Nephron (organoid): ENCODE measurements around the gene VN1R4.
"Not testable (repeated sequence)": the region's sequence is repeated elsewhere in the genome, so short reads cannot be mapped to it uniquely, and the experiment has no call there.

Experiments
- H3K27ac Mint-ChIP-seq, 3 experiments: 2 replicates each; pipeline ENCODE4 v1.8.0; 2020; ENCODE audit warnings: mixed read lengths in 3 of 3, mild to moderate bottlenecking in 2 of 3, moderate library complexity in 1 of 3
- H3K27me3 Mint-ChIP-seq: 2 replicates; pipeline ENCODE4 v1.8.0; 2021; ENCODE audit warnings: low read depth, mild to moderate bottlenecking, moderate library complexity, mixed read lengths
- H3K36me3 Mint-ChIP-seq: 2 replicates; pipeline ENCODE4 v1.8.0; 2020; ENCODE audit warnings: low read depth, mixed read lengths
- H3K4me1 Mint-ChIP-seq: 2 replicates; pipeline ENCODE4 v1.8.0; 2020; ENCODE audit warnings: mixed read lengths
- H3K4me3 Mint-ChIP-seq, 3 experiments: 2 replicates each; pipeline ENCODE4 v1.8.0; 2020; ENCODE audit warnings: mild to moderate bottlenecking in 3 of 3, mixed read lengths in 3 of 3, moderate library complexity in 2 of 3
- H3K9me3 Mint-ChIP-seq: 2 replicates; pipeline ENCODE4 v1.8.0; 2020; ENCODE audit warnings: mixed read lengths
- CTCF ChIP-seq, 3 experiments: fragments of 200-600 bp; sonication (generic); IDR thresholded peaks; one replicate each; pipeline ENCODE4 v1.5.0; 2021; ENCODE audit warnings: antibody characterized with exemption in 3 of 3; ENCODE audit not compliant: unreplicated experiment in 3 of 3

The VN1R4 gene

GRCh38 chr19:53246498-53246897, 21.0 kb downstream of the VN1R4 start:
- Mint-ChIP-seq H3K4me1 (no peaks in the 10 kb centered on the region), H3K27me3 (no peaks in the 10 kb centered on the region), H3K36me3 (peaks cover 99% of the 10 kb centered on the region), H3K9me3 (peaks cover 81% of the 10 kb centered on the region), H3K27ac (no peak overlapping the region), H3K4me3 (no peak overlapping the region)
- no peak for TF ChIP-seq CTCF (IDR thresholded peaks at IDR 0.05; ENCODE audit: unreplicated experiment in 3 of 3)

- no peak overlapping the region for H3K4me3 Mint-ChIP-seq
- TF ChIP-seq CTCF (IDR thresholded peaks at IDR 0.05; ENCODE audit: unreplicated experiment in 3 of 3), result no peak
- H3K36me3 Mint-ChIP-seq, result peaks cover 86% of the 10 kb centered on the region
- no peaks in the 10 kb centered on the region for H3K27me3 Mint-ChIP-seq
- H3K4me1 Mint-ChIP-seq, result no peaks in the 10 kb centered on the region
- H3K9me3 Mint-ChIP-seq, result peaks cover 80% of the 10 kb centered on the region
- H3K27ac Mint-ChIP-seq, result no peak overlapping the region
These were observed 30.3 kb downstream of the VN1R4 start for GRCh38 chr19:53237114-53237777.

GRCh38 chr19:53224606-53225005, 42.9 kb downstream of the VN1R4 start:
- peaks cover 31% of the 10 kb centered on the region for H3K36me3 Mint-ChIP-seq
- no peaks in the 10 kb centered on the region for H3K27me3 Mint-ChIP-seq
- no peak for TF ChIP-seq CTCF (IDR thresholded peaks at IDR 0.05; ENCODE audit: unreplicated experiment in 3 of 3)
- H3K4me1 Mint-ChIP-seq, result no peaks in the 10 kb centered on the region
- peaks cover 50% of the 10 kb centered on the region for H3K9me3 Mint-ChIP-seq
- H3K27ac Mint-ChIP-seq, result no peak overlapping the region
- no peak overlapping the region for H3K4me3 Mint-ChIP-seq

GRCh38 chr19:53222716-53223115, 44.8 kb downstream of the VN1R4 start:
- not testable (repeated sequence) for H3K27me3 Mint-ChIP-seq, H3K4me3 Mint-ChIP-seq, H3K4me1 Mint-ChIP-seq, H3K27ac Mint-ChIP-seq
- peaks cover 21% of the 10 kb centered on the region for H3K36me3 Mint-ChIP-seq
- H3K9me3 Mint-ChIP-seq, result peaks cover 53% of the 10 kb centered on the region
